Measurements from ENCODE around the gene MAP3K3.
A peak's percentile ranks its signal among the peaks of the same experiment; 100 is the strongest.

MAP3K3 gene

DNA sequence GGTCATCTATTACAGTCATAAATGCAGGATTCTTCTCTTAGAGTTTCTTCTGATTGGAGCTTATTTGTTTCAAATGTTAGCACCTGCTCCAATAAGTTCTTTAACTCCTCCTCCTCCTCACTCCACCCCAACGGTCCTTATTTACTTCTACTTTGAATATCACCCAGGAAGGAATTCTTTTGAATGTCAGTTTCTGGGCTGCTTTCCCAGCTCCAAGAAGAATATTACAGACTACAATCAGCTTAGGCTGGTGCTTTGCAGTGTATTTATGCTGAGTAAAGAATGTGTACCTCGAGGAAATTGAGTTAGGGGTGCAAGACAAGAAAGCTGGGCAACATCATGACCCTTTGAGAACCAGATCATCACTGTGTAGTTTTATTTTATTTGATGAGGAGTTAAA lies 30.8 kb downstream of the MAP3K3 start:
- no peak for DNase-seq

- DNase-seq, result no peak
Observed at GRCh38 chr17:63657786-63658185, 35.6 kb downstream of the MAP3K3 start.

DNA sequence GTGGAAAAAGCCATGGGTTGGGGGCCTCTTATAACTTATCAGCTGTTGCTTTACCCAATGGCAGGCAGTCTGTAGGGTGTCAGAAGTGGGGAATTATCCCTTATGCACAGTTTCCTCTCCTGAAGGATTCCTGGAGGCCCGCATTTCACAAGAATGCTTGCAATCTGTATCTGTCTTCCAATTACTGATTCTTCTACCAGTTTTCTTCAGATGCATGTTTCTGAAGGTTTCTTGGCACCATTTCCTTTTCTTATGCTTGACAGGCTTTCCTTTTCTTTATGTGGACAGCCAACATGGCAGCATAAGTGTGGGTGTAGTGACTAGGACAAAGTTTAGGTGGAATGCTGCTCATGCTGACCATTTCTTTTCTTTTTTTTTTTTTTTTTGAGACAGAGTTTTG lies 36.1 kb downstream of the MAP3K3 start:
- DNase-seq, result no peak

- no peak for DNase-seq
Observed at GRCh38 chr17:63659850-63660249, 37.6 kb downstream of the MAP3K3 start.

- no peak for DNase-seq
Observed at GRCh38 chr17:63665527-63666214, 43.5 kb downstream of the MAP3K3 start.

DNA sequence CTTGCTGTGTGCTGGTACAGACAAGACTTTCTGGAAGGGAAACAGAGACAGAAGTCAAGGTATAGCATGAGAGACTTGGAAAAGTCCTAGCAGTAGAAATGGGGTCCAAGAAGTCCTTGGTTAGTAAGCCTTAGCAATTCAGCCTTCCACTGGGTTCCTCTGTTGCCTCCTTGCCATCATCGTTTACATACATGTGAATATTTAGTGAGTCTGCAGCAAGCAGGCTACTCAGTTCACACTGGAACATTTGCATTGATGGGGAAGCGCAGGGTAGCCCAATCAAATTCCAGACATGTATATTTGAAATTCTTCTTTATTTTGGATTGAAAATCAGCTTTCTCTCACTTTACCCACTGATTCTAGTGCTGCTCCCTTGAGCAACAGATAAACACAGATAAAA lies 50.6 kb downstream of the MAP3K3 start:
- DNase-seq, result no peak

GRCh38 chr17:63675231-63675606 lies 53.0 kb downstream of the MAP3K3 start:
- no peak for DNase-seq

DNA sequence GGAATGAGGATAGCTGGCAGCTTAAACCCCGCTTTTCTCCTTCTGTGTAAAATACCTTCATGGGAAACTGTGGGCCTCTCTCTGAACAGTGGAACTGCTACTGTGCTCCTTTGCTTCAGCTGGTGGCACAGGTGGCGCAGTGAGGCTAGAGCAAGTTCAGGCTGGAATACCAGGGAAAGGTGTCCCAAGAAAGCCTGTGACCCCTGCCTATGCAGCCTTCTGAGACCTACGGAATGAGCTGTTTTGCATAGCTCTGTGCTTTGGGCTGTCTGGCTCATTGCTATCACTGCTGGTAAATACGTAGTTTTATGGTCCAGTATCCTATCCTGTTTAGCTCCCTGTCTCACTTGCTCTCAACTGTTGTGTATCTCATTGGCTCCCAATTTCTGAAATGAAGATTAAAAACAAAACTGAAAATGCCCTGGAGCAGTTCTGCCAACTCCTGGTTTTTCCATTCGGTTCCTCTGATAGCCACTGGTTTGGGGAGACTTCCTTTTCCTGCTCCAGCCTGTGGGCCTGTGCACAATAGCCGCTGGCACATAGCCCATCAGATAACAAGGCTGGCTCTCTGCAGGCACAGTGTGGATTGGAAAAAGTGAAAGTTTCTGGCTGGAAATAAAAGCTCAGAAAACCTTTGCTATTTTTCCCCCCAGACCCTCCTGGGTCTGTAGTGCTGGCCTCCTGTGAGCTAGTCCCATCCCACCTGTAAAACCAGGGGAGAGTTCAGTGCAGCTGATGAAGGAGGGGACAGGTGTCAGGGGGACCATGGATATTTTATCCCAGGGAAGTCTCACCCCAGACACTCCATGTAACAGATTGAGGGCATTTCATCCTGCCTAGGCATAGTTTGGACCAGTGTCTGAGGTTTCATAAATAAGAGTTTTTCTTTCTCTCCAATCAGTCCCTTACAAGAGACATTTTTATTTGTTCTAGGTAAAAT lies 53.7 kb downstream of the MAP3K3 start:
- peak; percentile 15 for DNase-seq

- no peak for DNase-seq
Observed at GRCh38 chr17:63676584-63676983, 54.4 kb downstream of the MAP3K3 start.

GRCh38 chr17:63679214-63679613 lies 57.0 kb downstream of the MAP3K3 start:
- DNase-seq, result no peak

DNA sequence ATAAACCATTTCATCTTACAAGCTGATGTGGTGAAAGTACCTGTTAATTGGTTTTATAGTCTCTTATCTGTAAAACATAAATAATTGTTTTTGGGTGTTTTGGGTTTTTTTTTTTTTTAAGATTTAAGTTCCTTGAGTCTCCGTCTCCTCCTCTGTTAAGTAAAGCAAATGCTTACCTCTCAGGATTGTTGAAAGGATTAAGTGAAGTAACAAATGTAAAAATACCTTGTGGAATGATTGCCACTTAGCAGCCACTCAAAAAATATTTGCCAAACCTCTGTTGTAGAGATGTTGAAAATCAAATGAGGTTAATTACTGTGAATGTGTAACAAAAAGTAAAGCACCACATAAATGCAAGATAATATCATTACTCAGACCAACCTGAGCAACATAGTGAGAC lies 58.5 kb downstream of the MAP3K3 start:
- no peak for DNase-seq

- no peak for DNase-seq
Observed at GRCh38 chr17:63681530-63681929, 59.3 kb downstream of the MAP3K3 start.

GRCh38 chr17:63682441-63682840 lies 60.2 kb downstream of the MAP3K3 start:
- DNase-seq, result no peak

- DNase-seq, result no peak
Observed at GRCh38 chr17:63682981-63683380, 60.8 kb downstream of the MAP3K3 start.

GRCh38 chr17:63685041-63685440 lies 62.8 kb downstream of the MAP3K3 start:
- no peak for DNase-seq

DNA sequence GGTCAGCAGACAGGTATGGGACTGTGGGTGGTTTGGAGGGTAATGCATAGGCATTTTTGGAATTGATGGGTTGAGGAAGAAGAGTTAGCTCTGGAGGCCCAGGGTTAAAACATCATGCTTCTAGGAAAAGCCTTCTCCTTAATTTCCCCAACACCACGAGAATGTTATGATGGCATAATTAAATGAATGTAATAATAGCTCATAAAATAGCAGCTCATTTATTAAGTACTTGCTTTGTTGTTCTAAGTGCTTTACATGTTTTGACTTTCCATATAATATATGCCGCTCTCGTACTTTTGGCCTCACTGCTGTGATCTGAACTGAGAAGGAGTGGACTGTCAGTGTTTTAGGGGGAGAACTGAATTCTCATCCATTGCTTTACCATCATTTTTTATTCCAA lies 63.4 kb downstream of the MAP3K3 start:
- no peak for DNase-seq

DNA sequence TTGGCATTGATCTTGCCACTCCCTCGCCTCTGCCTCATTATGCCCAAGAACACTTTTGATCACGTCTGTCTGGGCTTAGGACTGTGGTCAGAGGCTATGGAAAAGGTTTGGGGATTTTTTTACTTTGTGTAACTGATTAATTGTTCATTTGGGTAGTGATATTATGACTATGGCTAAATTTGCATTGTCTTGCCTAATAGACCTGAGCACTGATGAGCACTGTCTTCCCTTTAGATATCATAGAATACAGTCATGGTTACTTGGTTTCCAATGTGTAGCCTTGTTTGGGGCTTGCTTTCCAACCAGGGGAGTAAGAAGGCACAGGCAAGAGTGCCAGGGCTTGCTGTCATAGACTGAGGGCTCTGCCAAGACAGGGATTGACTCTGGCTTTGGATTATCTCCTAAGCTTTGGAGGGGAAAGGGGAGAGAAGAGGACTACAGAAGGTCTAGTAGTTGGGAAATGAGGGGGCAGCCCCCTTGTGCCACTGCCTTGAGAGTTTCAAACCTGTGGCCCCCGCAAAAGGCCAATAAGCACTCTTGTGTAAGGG lies 64.0 kb downstream of the MAP3K3 start:
- no peak for DNase-seq

DNA sequence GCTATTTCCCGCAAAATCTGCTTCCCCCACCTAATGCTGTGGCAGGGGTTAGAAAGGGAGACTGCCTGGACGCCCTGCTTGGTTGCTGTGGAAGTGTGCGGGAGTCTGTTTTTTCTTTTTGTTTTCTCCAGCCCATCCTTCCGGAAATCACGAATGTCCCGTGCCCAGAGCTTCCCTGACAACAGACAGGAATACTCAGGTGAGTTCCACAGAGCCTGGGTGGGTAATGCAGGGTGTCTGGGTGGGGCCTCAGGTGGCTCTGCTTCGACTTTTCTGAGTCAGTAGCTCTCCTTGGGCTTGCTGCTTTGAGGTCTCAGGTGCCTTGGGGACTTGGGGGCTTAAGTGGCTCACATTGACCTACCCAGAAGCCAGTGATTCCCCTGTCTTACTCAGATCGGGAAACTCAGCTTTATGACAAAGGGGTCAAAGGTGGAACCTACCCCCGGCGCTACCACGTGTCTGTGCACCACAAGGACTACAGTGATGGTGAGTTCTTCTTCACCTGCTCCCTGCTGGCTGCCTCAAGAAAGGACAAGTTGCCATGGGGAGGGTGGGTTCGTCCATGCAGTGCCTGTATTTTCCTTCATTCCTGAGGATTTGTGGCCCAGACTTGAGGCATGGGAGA lies 66.3 kb downstream of the MAP3K3 start:
- no peak for DNase-seq

- no peak for DNase-seq
Observed at GRCh38 chr17:63689479-63689878, 67.3 kb downstream of the MAP3K3 start.

DNA sequence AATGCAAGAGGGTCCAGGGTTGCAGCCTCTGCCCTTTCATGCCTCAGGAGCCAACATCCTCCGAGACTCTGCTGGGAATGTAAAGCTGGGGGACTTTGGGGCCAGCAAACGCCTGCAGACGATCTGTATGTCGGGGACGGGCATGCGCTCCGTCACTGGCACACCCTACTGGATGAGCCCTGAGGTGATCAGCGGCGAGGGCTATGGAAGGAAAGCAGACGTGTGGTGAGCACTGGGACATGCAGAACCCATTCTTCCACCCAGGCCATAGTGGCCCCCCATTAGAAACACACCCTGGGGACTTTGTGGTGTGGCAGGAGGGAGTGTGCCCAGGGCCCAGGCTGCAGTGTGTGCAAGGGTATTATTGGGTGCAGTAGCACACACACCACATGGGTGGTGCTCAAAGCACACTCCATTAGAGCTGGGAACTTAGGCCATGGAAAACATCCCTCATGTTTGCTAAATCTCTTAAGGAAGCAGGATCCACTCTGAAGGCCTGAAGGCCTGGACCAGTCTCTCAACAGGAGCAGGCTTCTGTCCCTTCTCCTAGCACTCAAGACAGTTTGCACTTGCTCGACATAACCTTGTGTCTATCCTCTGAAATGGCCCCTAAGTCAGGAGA lies 70.1 kb downstream of the MAP3K3 start:
- DNase-seq, result no peak

- no peak for DNase-seq
Observed at GRCh38 chr17:63693411-63694113, 71.3 kb downstream of the MAP3K3 start.

- peak; percentile 83 for DNase-seq
Observed at GRCh38 chr17:63694229-63694949, 72.2 kb downstream of the MAP3K3 start.
